Tongue (tissue), 2 donors: ENCODE results near the gene RNFT2. TPM values are rescaled to one million over a fixed set of nuclear protein-coding genes. Genes with fewer than 3 reads are reported as not detected.
"Not testable (repeated sequence)": the region's sequence is repeated elsewhere in the genome, so short reads cannot be mapped to it uniquely, and the experiment has no call there.

ENCODE experiments used
- DNase-seq: peaks from one replicate; pipeline ENCODE4 v3.0.0-alpha.2; 2015
- total RNA-seq: library from RNA; depleted of rRNA; stranded (reverse); fragments of >200 nt; gene quantifications from one replicate; pipeline ENCODE4 v1.2.3, GENCODE V29; 2014

RNFT2 gene
- total RNA-seq, 1 donor from 2014 or later = 1.0 TPM

- no peak for DNase-seq
Measured at GRCh38 chr12:116744766-116745165, 6.7 kb downstream of the RNFT2 start.

DNA sequence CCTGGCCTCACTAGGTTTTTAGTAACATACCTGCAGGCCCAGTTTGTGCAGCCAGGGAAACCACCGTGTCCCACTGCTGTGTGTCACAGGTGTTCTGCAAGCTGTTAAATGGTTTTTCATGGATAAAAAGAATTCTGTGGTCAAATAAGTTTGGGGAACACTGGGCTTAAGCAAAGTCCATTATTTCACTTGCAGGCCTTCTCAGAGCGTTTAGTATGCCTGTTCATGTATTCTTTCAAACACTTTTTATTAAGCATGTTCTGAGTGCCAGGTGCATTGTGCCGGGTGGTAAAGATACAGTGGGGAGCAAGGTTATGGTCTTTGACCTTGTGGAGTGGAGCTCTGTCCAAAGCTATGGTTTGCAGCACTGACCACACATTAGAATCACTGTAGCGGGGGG, 7.4 kb downstream of the RNFT2 start:
- no peak for DNase-seq

DNA sequence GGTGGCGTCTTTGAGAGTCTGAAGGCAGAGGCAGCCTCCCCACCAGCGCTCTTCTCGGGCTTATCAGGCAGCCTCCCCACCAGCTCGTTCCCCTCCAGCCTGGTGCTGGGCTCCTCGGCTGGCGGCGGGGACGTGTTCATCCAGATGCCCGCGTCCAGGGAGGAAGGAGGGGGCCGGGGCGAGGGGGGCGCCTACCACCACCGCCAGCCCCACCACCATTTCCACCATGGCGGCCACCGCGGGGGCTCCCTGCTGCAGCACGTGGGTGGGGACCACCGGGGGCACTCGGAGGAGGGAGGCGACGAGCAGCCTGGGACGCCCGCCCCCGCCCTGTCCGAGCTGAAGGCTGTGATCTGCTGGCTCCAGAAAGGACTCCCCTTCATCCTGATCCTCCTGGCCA, 11.8 kb downstream of the RNFT2 start:
- DNase-seq = no peak

DNA sequence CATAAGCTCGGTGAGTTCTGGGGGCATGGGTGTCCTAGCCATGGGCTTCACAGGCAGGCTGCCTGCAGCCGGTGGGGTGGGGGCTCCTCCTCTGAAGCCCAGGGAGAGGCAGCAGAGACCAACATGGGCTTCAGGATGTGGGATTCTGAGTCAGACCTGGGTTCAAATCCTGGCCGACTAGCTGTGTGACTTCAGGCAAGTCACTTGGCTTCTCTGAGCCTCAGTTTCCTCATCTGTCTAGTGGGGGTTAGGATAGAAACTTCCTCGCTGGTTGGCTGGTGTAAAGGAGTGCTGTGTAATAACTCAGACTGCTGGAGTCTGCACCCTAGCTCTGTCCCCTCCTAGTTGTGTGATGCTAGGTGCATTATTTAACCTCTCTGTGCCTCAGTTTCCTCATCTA, 12.2 kb downstream of the RNFT2 start:
- DNase-seq = no peak

DNA sequence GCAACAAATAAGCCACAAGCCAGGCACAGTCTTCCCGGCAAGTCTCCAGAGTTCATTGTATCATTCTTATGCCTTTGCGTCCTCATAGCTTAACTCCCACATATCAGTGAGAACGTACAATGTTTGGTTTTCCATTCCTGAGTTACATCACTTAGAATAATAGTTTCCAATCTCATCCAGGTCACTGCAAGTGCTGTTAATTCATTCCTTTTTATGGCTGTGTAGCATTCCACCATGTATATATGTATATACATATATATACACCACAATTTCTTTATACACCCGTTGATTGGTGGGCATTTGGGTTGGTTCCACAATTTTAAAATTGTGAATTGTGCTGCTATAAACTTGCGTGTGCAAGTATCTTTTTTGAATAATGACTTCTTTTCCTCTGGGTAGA, 16.0 kb downstream of the RNFT2 start:
- DNase-seq = not testable (repeated sequence)

- not testable (repeated sequence) for DNase-seq
Measured at GRCh38 chr12:116754783-116755182, 16.7 kb downstream of the RNFT2 start.

GRCh38 chr12:116759783-116760621, 21.9 kb downstream of the RNFT2 start:
- DNase-seq = peak; percentile 34

- no peak for DNase-seq
Measured at GRCh38 chr12:116760622-116761020, 22.5 kb downstream of the RNFT2 start.

- no peak for DNase-seq
Measured at GRCh38 chr12:116761499-116761898, 23.4 kb downstream of the RNFT2 start.

DNA sequence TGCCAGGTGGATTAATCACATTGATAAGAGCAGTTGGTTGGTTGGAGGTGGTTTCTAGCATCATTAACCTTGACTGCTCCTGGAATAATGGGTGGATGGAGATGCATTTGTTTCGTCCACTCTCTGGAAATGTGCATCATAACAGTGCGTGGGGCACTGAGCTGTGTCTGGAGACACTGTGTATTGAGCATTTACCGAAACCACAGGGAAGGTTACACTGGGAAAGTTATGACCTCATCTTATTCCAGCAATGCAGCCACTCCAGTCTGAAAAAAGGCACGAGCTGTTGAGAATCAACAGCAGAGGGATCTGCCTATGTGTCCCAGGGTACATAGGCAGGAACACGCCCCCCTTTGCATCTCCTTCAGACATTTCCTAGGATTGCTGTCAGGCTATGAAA, 27.2 kb downstream of the RNFT2 start:
- no peak for DNase-seq

DNA sequence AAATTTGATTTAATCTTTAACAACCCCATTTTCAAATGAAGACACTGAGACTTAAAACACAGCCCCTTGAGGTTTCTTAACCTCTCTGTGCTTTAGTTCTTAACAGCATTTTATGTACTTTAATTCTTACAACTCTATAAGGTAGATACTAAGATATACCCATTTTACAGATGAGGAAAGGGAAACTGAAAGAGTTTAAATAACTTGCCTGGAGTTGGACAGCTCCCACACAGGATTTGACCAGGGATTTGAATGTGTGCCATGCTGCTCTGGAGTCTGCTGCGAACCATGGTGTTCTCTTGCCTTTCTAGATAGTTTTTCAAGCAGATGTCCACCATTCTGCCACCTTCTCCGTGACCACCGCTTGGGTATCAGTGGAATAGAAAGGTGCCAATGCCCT, 28.2 kb downstream of the RNFT2 start:
- no peak for DNase-seq

- no peak for DNase-seq
Measured at GRCh38 chr12:116766746-116767145, 28.6 kb downstream of the RNFT2 start.

GRCh38 chr12:116771651-116772050, 33.5 kb downstream of the RNFT2 start:
- no peak for DNase-seq

DNA sequence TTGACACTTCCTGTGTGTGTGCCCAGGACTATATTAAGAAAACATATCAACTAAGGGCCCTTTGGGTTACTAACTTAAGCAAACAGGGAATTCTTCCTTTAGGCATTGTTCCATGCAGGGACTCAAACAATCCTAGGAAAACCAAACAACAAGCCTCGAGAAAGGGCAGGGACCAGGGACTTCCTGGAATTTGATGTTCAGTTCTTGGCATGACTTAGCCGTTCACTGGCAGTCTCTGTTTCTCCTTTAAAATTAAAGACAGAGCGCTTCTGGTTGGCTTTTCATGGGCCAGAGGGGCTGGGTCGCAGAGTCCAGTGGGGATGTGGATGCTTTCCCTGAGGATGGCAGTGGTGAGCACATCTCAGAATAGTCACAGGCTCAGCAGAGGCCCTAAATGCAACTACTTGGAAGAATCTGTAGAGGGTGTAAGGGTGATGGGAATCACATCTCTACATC, 35.2 kb downstream of the RNFT2 start:
- DNase-seq = no peak

DNA sequence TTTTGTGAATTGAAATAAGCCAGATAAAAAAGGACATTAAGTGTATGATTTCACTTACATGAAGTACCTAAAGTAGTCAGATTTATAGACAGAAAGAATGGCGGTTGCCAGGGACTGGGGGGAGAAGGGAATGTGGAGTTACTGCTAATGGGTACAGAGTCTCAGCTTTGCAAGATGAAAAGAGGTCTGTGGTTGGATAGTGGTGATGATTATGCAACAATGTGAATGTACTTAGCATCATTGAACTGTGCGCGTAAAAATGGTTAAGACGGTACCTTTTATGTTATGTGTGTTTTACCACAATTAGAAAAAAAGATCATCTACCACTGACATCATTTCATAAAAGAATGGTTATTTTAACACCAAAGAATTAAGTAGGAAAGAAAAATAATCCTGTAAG, 35.9 kb downstream of the RNFT2 start:
- no peak for DNase-seq

- DNase-seq = peak; percentile 66
Measured at GRCh38 chr12:116777245-116777644, 39.1 kb downstream of the RNFT2 start.

GRCh38 chr12:116779597-116779996, 41.5 kb downstream of the RNFT2 start:
- no peak for DNase-seq

DNA sequence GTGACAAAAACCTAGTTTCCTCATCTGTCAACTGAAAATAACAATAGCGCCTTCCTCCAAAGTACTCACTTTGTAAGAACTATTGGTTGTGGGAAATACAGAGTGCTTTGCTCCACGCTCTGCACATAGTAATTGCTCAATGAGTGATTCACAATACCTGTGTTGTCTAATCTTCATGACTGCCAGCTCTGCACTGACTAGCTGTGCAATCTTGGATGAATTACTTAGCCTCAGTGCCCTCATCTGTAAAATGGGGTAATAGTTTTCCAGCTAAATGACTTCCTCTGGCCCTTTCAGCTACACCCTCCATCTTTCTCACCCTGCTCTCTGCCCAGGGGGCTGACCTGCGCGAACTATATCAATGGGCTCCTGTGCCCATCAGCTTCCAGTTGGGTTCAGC, 42.8 kb downstream of the RNFT2 start:
- no peak for DNase-seq

GRCh38 chr12:116783525-116784237, 45.6 kb downstream of the RNFT2 start:
- peak; percentile 62 for DNase-seq

DNA sequence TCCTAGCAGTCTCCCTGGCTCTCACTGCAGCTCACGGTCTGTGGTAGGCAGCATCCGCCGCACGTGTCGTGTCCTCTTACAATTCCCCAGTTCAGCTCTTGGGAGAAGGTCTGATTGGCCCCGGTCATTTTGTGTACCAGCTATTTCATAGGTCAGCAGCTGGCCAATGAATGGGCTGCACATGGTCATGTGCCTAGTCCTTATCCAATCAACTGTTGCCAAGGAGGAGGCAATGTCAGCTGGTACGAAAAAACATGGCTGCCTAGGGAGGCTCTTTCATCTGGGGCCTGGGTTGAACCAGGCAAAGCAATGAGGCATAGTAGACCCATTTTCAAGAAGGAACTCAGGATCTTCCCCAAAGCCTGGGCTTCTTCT, 46.1 kb downstream of the RNFT2 start:
- no peak for DNase-seq

DNA sequence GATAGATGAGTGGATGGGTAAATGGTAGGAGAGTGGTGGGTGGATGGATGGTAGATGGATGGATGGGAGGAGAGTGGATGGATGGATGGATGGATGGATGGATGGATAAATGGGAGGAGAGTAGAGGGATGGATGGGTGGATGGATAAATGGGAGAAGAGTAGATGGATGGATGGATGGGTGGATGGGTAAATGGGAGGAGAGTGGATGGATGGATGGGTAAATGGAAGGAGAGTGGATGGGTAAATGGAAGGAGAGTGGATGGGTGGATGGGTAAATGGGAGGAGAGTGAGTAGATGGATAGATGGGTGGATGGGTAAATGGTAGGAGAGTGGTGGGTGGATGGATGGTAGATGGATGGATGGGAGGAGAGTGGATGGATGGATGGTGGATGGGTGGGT, 51.4 kb downstream of the RNFT2 start:
- not testable (repeated sequence) for DNase-seq

- no peak for DNase-seq
Measured at GRCh38 chr12:116790066-116790465, 52.0 kb downstream of the RNFT2 start.

GRCh38 chr12:116792403-116792802, 54.3 kb downstream of the RNFT2 start:
- no peak for DNase-seq

GRCh38 chr12:116794725-116795124, 56.6 kb downstream of the RNFT2 start:
- no peak for DNase-seq
